HG02943 (cell line): ENCODE measurements around the gene RSKR.
"Not testable (repeated sequence)": the region's sequence is repeated elsewhere in the genome, so short reads cannot be mapped to it uniquely, and the experiment has no call there.

ENCODE experiments used
- ATAC-seq: cut with Tn5 transposase; IDR thresholded peaks from one replicate; pipeline ENCODE4 v1.9.1; 2021; ENCODE audit warnings: mild to moderate bottlenecking, low read depth, moderate library complexity; ENCODE audit not compliant: unreplicated experiment

Gene RSKR

DNA sequence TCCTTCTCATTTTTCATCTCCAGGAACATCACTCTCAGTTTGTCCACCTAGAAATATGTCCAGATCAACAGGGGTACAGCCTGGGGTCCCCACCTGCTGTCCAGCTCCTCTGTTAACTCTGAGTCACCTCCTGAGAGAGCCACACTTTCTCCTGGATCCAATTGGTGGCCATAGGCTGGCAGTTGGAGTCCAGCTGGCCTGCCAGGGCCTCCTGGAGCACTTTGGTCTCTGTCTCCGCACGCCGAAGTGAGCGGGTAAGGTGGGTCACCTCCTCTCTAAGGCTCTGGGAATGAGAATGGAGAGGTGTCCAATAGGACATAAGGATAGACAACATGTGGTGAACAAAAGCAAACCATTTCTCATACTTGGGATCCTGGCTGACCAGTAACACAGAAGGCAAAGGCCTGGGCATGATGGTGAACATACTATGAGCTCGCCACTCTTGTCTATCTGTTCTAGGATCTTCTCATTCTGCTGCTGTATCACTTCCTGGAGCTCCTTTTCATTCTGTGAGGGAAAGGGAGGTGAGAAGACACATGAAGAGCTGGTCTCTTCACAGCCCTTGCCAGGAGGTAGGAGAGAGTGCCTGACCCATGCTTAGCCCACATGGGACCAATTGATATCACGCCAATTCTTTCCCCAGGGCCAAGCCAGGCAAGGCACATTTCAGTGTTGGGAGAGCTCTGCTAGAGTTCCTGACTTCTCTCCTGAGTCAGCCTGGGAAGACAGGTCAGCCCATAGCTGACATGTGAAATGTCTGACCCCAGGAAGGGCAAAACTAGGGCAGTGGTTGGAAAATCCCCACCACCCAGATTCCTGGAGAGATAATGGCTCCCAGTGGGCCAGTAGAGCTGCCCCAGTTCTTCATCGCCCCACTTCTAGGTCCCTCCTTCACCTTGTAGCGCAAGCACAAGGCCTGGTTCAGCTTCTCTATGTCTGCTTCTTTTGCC, 35.5 kb downstream of the RSKR start:
- ATAC-seq: no peak

DNA sequence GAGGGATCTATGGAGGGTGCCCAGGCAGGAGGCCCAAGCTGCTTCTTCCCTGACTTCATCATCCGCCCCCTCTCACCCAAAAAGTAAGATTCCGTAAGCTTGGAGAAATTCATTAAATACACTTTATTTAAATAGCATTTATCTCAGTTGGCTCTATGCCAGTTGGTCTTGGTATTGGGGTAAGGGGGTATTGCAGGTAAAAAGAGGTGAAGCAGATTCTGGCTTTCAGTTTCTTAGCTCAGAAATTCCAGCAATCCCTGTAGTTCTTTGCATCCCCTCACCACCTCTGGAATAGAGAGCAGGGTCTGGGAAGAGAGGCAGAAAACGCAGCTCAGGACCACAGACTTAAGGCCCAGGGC, 36.5 kb downstream of the RSKR start:
- no peak for ATAC-seq

DNA sequence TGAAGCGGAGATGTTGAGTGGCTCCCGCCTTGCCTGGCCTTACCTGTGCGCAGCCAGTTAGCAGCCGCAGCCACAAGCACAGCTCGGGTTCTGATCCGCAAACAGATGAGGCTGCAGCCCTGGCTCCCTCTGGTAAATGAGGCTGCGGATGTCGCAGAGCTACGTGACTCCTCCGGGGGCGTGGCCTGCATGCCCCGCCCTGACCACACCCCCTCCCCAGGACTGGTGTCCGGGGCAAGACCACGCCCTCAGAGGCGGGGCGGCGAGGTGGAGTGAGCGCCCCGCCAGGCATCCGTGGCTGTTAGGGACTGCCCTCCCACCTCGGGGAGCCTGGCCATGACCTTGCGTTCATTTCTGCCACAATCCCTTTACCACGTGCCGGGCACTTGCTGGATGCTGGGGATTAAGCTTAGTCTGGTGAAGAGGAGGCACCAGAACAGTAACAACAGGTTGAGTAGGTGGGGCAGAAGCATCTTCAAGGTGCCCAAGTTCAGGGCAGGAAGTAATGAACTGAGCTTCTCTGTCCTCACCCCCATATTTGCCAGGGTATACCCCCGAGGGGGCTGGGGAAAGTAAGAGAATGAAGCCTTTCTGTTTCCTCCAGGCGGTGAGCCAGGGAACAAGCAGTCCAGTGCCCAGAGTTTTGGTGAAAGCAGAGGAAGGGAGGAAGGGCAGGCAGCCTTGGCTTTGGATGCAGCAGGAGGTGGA, 37.1 kb downstream of the RSKR start, which contains the start of gene ALDOC:
Gene ALDOC (minus strand): TSS at position 138 of the 708 bp plus-strand sequence. CDS start 1,363 bp downstream, outside the sequence.
- ATAC-seq: no peak

DNA sequence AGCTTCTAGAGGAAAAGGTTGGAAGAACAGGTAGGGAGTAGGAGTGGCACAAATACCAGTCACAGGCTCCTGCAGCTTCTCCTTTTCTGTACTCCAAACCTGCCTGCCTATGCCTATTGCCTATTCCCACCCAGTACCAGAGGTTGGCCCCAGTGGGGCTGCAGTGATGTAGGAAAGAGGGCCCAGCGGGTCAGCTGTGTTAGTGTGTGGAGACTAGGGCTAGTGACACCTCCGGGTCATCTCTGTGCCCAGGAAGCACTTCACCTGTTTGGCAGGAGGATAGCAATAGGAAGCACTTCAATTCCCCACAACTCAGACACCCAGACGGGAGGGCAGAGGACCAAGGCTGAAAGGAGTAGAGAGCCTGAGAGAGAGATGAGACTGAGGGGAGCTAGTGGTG, 38.0 kb downstream of the RSKR start:
- not testable (repeated sequence) for ATAC-seq

DNA sequence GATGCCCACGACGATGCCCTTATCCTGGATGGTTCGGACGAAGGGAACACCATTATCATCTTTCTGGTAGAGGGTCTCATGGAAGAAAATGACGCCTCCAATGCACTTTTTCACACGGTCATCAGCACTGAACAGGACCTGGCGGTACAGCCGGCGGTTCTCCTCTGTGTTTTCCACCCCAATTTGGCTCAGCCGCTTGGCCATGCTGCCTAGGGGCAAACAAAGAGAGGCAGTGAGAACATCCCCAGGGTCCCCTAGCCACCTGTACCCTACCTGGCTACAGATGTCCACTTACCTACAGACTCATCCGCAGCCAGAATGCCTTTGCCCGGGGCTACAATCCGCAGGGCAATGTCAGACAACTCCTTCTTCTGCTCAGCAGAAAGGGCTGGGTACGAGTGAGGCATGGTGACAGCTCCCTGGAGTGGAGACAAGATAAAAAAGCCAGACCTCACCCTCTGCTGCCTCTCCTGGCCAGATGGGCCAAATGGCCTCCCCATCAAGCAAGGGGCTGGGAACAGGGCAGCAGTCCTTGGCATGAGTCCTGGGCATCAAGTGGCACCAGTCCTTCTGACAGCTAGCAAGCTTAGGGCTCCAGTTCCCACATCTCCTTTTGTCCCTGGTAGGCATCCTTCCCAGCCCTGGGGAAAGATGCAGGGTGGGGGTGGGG, 38.7 kb downstream of the RSKR start:
- ATAC-seq: no peak

DNA sequence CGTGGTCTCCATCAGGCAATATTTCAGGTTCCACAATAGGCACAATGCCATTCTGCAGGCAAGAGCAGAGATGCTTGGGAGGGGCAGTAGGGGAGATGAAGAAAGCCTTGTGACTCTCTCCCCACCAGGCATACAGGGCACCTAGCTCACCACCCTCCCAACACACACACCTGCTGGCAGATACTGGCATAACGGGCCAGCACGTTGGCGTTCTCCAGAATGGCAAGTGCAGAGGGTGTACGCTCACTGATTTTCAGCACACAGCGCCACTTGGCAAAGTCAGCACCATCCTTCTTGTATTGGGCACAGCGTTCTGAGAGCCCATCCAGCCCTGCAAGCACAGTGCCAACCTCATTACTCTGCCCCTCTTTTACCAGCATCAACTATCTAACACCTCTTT, 39.5 kb downstream of the RSKR start:
- no peak for ATAC-seq

DNA sequence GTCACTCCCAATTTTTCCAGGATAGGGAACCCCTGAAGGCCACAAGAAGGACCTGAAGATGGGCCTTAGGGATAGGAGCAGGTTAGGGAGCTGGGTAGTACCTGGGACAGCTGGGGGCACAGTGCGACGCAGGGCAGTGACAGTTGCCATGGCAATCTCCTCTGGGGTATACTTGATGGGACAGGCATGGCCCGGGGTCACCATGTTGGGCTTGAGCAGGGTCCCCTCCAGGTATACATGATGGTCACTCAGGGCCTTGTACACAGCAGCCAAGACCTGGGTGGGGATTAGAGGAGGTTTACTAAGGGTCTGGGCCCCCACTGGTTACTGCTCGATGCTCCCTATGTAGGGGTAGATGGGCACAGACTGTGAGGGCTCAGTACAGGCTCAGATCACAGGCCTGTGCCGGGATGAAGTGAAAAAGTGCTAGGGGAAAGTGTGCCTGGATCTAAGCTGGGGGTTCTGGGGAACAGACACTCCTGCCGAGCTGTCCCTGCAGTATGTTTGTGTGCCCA, 40.0 kb downstream of the RSKR start:
- no peak for ATAC-seq

DNA sequence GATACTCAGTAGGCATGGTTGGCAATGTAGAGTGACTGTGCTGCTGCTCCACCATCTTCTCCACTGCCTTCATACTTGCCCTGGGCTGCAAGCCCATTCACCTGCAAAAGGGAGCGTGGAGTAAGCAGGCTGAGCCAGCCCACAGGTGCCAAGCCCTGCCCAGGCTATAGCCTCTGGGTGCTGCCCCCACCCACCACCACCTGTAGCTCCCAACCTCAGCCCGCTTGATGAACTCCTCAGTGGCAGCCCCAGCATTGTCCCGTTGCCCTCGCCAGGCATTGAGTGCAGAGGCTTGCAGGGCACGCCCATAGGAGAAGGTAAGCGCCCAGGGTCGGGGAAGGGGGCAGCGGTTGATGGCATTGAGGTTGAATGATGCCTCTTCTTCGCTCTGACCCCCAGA, 40.5 kb downstream of the RSKR start:
- ATAC-seq: no peak

DNA sequence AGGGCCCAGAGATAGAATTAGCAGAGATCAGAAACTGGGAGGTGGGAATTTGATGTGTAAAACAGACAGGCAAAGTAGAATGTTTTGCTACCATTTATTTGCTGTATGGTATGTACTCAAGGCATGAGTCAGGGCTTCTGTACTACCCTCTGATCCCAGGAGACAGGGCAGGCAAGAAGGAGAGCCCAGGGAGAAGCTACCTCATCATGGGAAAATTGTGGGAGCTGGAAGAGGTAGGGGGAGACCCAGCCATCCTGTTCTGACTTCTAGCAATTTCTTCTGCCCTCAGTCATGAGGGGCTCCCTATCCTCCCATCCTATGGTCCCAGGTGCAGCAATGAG, 41.0 kb downstream of the RSKR start:
- ATAC-seq: no peak

DNA sequence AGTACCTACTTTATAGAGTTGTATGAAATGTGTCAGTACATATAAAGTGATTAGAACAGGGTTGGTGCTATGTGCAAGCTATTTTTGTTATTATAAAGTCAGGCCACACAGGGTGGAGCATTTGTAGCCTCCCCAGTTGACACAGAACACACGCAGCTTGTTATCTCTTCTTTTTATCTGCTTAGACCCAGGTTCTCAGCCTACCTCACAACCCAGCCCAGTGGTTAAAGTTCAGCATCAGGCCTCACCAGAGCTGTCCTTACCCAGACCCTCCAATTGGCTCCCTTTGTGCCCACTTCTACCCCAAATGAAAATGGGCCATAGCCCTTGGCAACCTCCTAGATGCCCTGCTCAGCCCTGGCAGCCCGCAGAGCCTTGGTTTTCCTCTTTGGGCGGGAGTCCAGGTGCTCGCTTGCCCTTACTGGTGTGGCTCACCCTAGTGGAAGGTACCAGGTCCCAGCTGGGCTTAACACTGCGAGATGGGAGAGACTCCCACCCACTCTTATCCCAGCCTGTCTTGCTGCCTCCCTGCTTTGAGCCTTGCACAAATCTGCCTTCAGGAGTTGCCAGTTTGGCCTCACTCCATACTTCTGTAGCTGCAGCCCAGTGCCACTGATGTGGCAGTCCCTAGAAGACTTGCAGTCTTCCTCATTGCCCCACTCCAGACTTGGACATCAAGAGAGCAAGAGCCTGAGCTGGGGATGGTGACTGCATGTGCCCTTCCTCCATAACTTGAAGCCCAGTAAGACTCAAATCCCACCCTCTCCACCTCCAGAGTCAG, 41.5 kb downstream of the RSKR start:
- no peak for ATAC-seq

DNA sequence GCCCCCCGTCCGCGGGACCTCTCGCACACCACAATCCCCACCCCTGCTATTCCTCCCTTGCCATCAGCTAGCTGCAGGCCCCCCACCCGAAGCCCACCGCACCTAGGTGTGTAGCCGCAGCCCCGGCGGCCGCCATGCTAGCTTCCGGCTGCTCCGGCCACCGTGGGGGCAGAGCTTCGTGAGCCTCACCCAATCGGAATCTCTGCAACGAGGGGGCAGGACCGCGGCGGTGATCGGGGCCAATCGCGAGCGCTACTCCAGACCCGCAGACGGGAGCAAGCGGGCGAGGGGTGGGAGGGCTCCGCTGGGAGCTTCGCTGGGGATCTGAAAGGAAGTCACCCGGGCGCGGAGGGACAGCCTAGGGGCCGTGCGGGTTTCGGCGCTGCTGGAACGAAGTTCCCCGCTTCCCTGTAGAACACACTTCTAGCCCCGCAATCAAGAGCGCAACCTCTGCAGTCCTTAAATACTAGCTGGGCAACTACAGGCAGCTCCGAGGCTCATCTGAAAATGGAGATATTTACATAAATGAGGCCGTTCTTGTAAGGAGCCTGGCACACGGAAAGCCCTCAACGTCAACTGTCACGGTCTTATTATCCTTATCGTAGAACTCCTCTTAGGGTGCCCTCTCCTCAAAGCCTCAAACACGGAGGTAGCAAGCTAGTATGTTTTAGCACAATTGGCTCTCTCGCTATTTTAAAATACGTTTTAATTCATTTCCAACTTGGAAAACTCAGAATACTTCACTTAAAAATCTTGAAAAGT, 42.4 kb downstream of the RSKR start, which contains the start of gene PIGS:
Gene PIGS (minus strand): TSS at position 164 of the 762 bp plus-strand sequence. CDS start 28 bp downstream, at position 136.
- ATAC-seq: peak; percentile 67

DNA sequence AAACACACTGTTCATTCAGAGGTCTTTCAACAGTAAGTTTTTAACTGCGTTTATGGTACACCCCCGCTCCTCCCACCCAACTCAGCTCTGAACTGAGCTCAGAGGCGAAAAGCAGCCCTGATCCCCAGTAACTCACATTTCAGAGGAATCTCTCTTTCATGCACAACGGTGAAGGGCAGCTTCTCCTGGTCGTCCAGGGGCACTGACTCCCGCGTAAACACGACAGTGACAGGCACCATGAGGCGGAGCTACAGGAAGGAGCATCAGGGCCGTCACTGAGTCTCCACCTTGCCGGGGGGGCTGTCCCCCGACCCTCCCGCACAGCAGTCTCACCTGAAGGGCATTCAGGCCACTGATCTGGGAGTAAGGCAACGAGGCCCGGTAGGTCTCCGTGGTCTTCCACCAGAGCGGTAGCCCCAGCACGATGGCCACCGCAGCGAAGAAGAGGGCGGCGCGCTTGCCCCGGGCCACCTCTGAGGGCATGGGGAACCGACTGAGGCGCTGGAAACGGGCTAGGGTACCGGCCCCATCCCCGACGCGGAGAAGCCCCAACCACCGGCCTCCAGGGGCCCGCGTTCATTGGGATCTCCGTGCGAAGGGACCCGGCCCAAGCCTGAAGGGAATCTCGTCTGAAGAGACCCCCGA, 43.1 kb downstream of the RSKR start:
- peak; percentile 24 for ATAC-seq

DNA sequence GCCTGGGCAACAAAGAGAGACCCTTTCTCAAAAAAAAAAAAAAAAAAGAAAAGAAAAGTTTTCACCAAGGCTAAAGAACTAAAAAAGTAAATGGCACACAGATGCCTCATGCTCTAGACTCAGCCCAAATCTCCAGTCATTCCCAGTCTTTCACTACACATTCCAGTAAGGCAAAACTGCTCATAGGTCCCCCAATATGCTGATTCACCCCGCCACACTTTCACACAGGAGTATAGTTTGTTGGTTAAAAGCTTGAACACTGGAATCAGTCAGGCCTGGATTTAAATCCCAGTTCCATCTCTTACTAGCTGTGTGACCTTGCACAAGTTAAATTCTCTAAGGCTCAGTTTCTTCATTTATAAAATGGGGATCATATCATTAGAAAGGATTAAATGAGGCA, 44.5 kb downstream of the RSKR start:
- no peak for ATAC-seq

DNA sequence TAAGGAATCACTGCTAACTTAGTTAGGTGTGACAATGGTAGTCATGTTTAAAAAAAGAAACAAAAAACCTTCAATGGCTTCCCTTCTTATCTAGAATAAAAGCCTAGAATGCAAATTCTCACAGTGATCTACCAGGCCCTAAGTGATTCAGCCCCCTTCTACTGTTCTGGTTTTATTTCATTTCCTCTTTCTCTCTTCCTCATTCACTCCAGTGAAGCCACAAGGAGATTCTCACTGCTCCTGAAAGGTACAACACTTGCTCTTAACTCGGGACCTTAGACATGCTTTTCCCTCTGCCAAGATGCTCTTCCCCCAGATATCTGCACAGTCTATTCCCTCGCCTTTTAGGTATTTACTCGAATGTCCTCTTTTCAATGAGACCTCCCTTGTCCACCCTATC, 46.4 kb downstream of the RSKR start:
- no peak for ATAC-seq

DNA sequence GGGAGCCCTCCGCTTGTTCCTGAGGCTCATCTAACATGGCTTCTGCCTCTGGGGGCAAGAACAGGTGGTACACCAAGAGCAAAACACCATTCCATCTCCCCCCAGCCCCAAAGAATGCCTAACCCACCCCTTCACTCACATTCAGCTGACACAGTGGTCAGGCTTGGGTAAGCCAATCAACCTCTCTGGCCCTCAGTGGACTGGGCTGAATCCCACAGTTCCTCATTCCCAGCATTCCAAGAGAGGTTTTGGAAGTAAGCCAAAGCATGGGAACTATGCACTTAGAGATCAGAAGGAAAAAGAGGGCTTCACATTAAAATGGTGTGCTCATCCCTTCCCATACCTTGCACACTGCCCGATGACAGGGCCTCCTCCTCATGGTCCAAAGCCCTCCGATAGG, 50.5 kb downstream of the RSKR start:
- no peak for ATAC-seq
